Gastroesophageal sphincter (tissue), 3 donors: ENCODE data around the gene FLVCR1.

Experiments used
- POLR2A ChIP-seq, 2 donors: fragments of 450-650 bp; IDR thresholded peaks; one replicate each; pipeline ENCODE4 v1.6.1; 2017; ENCODE audit warnings: antibody characterized with exemption in 2 of 2, mild to moderate bottlenecking in 2 of 2, moderate library complexity in 1 of 2
- TF ChIP-seq, protein P1 (sequence below), 4 experiments: fragments of 200-600 bp in 2 of 4; fragments of 450-650 bp in 2 of 4; sonication (generic) in 1 of 4; IDR thresholded peaks; one replicate each; pipeline ENCODE4 v1.5.1; 2017 to 2019; ENCODE audit warnings: antibody characterized with exemption in 4 of 4, mild to moderate bottlenecking in 2 of 4, moderate library complexity in 2 of 4

DNA sequence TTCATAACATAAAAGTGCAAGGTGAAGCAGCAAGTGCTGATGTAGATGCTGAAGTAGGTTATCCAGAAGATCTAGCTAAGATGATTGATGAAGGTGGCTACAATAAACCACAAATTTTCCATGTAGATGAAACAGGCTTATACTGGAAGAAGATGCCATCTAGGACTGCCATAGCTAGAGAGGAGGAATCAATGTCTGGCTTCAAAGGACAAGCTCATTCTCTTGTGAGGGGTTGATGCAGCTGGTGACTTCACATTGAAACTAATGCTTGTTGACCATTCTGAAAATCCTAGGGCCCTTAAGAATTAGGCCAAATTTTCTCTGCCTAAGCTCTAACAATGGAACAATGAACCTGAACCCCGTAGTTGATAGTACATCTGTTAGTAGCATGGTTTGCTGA, 34.0 kb downstream of the FLVCR1 start:
- TF ChIP-seq, protein P1, sequence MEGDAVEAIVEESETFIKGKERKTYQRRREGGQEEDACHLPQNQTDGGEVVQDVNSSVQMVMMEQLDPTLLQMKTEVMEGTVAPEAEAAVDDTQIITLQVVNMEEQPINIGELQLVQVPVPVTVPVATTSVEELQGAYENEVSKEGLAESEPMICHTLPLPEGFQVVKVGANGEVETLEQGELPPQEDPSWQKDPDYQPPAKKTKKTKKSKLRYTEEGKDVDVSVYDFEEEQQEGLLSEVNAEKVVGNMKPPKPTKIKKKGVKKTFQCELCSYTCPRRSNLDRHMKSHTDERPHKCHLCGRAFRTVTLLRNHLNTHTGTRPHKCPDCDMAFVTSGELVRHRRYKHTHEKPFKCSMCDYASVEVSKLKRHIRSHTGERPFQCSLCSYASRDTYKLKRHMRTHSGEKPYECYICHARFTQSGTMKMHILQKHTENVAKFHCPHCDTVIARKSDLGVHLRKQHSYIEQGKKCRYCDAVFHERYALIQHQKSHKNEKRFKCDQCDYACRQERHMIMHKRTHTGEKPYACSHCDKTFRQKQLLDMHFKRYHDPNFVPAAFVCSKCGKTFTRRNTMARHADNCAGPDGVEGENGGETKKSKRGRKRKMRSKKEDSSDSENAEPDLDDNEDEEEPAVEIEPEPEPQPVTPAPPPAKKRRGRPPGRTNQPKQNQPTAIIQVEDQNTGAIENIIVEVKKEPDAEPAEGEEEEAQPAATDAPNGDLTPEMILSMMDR (IDR thresholded peaks at IDR 0.05) = no peak
- no peak for TF ChIP-seq POLR2A (IDR thresholded peaks at IDR 0.05)
